MM.1S (cell line): ENCODE data around the gene TBC1D16.

Experiments used
- CTCF ChIP-seq: fragments of 300-600 bp; sonication (generic); IDR thresholded peaks from 2 replicates; pipeline ENCODE4 v1.5.1; 2016; ENCODE audit warnings: antibody characterized with exemption, low read length, mixed read lengths
- EZH2 ChIP-seq: fragments of 300-600 bp; sonication (generic); optimal IDR thresholded peaks from 2 replicates; pipeline ENCODE3; 2017; ENCODE audit warnings: low read depth, mild to moderate bottlenecking, antibody characterized with exemption, low read length, mixed read lengths
- EZH2phosphoT487 ChIP-seq: fragments of 300-600 bp; sonication (generic); IDR thresholded peaks from 2 replicates; pipeline ENCODE4 v1.6.1; 2018; ENCODE audit warnings: antibody characterized with exemption, low read length

- TF ChIP-seq CTCF (no peak), EZH2 (no peak), EZH2phosphoT487 (no peak)
Measured at GRCh38 chr17:79942011-79942405, 93.7 kb downstream of the TBC1D16 start.
